Activated CD8-positive, alpha-beta memory T cell treated with anti-CD3 and anti-CD28 coated beads, Interleukin-2, amount 50 U/mL, for 24 hours (primary cell): ENCODE data around the gene FDXR.

Source experiments
- DNase-seq: peaks from one replicate; pipeline ENCODE4 v3.0.0-alpha.2; 2020; ENCODE audit errors: extremely low read depth

Gene FDXR

DNA sequence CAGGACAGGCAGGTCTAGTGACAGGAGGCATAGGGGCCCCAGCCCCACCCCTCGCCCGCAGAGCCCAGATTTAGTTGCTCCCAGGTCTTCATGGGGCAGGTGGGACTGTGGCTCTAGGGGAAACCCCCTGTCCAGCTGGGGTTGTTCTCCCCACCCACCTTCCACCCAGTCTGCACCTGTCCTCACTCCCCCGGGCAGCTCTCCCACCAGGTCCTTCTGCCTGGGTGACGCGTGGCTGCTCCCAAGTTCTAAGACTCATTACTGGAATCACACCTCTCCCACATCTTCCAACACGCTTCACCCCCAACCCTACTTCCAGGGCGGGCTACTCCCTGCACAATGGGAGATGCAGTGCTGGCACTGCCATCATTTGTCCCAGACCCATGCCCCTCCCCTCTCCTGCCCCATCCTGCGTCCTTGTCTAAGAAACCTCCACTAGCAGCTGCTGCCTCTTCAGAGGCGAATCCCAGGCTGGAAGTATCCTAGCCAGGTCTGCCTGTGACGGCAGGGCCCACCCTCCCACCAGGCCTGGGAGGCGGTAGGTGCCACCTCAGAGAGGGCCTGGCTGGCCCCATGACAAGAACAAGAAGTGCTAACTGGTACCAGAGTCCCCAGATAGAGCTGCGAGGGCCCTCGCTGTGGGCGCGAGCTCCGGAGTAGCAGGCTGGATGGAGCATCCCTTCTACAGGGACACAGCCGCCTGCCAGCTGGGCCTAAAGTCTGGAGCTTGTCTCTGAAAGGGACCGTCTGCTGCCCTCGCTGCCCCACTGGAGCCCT lies 35.9 kb downstream of the FDXR start:
- DNase-seq: no peak

DNA sequence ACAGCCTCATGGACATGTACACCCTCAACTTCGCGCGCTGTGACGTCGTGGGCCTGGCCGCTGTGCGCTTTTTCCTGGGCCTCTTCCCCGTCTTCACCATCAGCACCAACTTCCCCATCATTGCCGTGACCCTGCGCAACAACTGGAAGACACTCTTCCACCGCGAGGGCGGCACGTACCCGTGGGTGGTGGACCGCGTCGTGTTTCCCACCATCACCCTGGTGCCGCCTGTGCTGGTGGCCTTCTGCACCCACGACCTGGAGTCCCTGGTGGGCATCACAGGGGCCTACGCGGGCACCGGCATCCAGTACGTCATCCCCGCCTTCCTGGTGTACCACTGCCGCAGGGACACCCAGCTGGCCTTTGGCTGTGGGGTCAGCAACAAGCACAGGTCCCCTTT lies 36.6 kb downstream of the FDXR start:
- DNase-seq: no peak

DNA sequence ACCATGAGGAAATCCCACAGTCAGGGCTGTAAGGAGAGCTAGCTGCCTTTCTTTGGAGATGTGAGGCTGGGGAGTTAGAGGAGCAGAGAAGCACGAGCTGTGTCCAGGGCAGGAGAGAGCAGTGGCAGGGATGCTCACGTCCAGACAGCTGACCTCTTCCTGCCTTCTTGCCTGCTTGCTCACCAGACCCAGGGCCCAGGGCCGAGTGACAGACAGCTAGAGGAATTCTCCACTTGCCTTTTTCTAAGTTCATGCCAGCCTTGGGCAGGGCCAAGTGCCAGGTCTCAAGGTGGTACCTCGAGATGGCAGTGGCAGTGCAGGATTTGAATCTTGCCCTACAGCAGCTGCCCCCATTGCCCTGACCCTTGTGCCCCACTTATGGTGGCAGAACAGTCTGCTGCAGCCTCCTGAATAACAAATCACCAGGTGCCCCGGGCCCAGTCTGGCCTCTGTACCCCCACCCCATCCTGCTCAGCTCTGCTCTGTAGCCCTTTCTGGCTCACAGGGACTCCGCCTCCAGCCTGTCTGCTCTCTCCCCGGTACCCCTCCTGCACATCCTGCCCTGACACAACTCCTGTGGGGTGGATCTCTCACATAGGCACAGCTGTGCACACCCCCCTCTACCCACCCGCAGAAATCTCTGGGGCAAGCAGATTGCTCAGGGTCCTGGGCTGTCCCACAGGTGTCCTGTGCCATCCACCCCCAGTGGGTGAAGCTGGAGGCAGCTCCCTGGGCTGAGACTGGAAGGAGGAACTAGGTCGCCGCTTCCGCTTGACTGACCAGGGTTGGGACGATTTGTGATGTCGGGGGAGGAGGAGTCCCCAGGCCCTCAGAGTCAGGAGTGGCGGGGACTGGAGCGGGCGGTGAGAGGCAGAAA lies 39.1 kb downstream of the FDXR start:
- DNase-seq: no peak

DNA sequence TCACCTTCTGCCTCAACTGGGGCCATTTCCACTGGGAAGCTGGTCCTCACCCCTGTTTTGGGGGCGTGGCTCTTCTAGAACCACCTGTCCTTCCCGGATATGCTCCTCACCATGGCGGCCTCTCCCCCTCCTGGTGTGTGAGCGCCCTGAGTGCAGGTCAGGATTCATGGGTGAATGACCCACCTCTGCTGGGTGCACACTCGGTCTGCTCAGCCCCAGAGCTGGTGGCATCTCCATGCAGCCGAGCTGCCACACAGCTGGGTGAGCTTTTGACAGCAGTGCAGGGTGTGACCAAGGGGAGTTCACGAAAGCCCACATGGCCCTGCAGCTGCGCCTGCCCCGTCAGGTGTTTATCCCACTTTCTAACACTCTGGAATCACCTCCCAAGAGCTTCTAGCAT lies 40.4 kb downstream of the FDXR start:
- no peak for DNase-seq

DNA sequence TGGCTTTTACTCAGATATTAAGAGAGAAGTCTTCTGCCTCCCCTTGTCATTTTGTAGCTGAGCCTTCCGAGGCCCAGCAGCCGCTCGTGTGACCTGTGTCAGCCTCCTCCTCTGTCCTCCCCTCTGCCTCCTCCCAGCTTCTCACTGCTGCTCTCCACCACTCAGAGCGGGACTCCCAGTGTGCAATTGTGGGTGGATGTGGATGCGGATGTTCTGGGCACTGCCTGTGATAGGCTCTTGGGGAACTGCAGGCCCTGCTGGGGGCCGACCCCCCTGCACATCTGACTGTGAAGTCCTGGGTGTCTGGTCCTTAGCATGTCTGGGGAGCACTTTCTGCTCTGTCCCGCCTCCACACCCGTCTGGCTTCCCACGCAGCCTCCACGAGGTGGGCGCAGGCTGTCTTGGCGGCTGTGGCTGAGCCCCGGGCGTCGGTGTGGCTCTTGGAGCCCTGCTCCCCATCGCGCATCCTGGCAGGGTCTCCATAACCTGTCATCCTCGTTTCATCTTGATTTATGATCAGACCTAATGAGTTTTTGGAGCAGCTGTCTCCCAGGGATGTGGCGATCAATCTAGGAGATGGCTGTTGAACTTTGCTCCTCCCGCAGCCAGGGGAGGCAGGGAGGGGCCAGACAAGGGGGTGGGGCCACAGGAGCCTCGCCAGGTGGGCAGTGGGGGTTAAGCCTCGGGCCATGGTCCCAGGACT lies 41.2 kb downstream of the FDXR start:
- no peak for DNase-seq

DNA sequence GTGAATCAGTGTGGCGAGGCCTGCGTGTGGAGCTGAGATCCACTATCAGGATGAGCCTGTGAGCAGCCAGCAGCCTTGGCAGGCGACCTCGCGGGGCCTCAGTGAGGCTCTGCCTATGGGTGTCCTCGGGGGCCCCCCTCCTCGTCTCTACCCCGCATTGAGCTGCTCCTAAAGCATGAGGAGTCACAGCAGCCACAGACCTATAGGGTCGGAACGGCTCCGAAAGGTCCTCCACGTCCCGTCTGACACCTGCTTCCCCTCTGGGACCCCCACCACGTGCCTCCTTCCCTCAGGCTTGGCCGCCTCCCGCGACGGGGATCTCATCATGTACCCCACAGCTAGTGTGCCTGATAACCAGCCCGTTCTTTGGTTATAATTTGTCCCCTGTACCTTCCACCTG lies 41.9 kb downstream of the FDXR start:
- DNase-seq: no peak

DNA sequence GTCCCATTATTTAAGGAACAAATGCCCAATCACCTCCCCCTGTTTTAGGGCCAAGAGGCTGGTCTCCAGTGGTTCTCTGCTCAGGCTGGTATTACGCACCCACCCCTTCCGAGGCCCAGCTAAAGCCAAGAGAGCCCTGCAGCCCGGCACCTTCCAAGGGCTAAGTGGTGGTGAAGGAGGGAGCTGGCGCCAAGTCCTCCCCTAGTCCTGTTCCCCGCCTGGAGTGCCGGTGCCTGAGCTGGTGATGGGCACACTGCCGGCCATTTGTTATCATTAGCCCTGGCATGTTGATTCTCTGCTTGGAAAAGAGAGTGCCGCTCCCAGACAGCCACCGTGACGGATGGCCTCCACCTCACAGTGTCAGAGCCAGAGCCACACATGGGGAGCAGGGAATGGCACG lies 45.0 kb downstream of the FDXR start:
- no peak for DNase-seq

DNA sequence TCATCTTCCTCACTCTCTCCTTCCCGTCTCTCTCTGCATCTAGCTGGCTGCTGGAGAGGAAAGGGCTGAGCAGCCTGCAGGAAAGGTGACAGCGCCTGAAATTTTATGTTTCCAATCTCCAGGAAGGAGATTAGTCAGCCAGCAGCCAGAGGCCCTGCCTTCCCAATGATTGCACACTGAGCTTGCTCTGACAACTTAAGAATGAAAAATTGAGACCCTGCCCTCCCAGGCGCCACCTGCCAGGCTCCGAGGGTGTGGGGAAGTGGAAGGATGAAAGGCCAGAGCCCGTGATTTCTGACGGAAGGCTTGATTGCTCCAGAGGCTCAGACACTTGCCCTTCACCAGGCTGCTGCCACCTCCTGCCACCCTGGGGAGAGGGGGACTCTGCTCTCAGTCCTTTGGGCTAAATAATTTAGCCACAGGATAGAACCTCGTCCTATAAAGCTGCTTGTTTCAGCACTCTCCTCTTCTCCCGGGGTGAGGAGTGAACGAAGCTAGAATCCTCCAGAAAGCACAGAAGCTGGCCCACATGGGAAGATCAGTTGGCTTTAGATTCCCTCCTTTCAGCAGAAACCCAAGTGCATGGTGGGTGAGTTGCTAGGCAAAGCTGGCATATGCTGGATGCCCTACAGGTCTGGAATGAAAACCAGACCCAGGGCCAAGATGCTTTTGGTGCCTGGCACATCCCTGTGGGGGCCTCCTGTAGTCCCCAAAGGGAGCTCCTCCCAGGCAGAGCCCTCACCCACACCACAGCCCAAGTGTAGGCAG lies 46.7 kb downstream of the FDXR start:
- no peak for DNase-seq

DNA sequence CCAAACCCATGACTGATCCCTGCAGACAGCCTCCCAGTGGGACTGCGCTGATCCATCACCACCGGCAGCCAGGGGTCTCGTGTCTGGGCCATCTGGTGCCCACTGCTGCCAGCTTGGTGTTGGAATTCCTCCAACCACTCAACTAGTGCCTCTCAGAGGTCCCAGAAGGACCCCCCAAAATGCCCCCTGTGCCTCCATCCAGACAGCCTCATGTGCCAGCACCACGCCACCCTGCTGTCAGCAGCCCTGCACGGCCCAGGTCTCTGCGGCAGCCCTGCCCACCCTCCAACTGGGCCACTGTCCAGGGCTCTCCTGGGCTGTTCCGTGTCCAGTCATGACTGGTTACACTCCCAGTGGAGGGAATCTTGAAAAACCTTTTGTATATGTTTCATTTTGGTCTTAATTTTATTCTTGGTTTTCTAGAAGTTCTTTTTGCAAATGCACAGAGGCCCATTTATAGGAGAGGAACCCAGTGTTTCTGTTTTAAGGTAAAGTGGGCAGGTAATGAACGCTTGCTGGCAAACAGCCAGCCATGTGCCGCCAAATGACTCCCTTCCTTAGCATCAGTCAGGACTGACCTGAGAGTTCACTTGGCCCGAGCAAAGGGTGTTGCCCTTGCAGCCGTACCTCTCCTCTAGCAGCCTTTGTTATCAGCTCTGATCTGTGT lies 47.7 kb downstream of the FDXR start:
- no peak for DNase-seq

DNA sequence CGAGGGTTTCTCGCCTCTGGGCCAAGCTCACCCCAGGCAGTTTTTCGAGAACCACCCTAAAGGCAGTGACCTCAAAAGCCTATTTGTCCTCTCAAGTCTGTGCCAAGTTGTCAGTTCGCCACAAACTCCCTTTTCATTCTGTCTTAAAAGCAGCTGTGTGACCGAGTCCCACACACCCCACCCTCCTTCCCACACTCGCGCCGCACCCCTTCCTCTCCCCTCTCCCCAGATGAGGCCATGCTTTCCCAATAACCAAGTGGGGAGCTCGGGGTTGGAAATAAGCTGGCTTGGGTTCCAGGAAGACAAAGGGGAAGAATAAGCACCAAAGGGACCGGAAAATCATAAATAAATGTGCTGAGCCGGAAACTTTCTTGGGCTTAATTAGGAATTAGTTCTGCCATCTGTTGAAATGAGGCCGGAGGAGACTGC lies 49.8 kb downstream of the FDXR start:
- DNase-seq: no peak

DNA sequence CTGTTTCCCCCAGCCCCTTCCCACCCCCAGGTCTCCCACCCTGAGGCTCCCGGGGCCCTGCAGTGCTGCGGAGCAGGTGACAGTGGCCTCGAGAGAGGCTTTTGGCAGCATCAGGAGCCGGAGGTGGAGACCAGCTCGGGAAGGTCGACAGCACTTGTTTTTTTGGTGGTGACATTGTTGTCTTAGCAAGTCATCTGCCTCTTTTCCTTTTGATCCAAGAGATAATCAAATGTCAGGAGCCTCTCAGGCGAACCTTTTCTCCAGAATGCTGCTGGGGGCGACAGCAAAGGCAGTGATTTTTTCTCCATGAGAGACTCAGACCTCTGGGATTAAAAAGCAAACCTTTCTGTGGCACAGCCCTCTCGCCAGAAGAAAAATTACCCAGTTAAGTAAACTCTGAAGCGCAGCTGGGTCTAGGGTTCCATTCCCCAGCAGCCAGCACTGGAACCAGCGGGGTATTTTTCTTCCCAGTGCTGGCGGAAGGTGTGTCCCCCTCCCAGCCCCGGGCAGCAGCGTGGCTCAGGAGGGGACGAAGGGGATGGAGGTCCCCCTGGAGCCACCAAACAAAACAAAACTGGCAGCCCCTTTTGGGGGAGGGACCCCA lies 50.4 kb downstream of the FDXR start:
- no peak for DNase-seq

DNA sequence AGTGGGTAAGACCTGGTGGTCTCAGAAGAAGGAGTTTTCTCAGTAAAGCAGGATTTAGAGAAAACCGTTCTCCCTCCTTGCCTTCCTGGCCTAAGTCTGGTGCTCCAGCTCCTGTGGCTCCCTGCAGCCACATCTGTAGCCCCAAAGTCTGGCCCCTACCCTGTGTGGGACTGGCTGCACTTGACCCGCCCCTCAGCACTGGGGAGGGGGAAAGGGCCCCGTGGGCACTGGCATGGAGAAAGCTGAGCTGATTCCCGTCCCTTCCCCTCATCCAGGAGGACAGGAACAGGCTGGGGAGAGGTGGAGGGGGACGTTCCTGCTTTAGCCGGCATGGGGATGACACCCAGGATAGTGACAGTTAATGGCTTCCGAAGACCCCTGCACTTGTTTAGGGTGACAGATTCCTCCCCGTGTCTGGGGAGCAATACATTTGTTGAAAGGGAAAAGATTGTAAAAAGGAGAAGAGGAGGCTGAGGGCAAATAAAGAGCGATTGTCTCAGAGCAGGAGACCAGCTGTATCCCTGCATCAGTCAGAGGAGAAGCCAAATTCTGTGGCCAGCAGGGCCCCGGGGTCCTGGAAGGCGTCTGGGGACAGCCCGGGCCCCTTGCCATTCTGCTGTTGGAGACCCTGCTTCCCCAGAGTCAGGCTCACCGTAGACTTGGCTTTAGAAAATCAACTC lies 51.0 kb downstream of the FDXR start:
- no peak for DNase-seq

DNA sequence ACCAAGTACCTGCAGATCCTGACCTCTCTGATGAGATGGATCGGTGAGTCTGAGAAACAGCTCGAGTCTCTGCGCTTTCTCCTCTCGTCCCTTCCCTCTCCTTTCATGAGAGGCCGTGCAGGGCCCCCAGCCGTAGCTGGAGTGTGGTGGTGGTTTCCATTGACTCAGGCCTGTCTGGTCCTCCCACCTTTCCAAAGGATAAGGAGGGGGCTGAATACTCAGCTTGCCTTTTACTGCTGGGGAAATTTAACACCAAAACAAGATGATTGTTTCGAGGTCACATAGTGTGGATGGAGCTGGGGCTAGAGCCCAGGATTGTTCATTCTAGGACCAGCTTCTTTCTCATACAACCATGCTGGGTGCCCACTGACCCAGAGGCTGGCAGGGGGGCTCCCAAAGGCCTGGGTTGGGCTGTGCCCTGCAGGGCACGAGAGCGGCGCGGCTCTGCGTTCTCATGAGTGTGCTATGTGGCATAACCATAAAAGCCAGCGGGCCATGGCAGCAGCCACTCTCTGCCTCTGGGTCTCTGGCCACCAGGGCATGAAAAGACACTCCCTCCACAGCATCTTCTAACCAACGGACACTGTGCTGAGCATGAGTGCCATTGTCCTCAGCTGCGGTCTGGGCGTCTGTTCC lies 52.9 kb downstream of the FDXR start:
- DNase-seq: no peak

DNA sequence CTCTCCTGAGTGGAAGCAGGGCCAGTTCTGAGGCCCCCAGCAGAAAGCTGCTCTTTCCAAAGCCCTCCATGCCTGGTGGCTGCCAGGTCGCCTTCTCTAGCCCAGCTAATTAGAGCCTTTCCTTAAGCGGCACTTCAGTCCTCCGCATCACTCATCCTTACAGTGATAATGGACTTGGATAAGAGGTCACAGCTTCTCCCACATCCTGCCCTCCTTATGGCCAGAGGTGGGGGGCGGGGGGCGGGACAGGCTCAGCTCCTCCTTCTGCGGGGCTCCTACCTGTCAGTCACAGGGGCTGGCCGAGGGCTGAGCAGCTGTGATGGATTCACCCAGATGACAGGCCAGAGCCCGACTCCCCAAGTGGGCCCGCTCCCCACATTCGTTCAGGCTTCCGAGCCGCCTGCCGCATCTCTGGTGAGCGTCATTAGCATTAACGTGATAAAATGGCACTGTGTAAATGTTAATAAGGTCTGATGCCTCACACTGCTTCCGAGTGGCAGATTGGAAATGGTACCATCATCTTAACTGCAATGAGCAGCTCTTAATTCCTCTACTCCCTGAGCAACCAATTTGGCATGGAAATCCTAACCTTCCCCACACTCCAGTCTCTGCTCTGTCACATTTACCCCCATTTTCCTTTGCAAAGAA lies 54.4 kb downstream of the FDXR start:
- no peak for DNase-seq

DNA sequence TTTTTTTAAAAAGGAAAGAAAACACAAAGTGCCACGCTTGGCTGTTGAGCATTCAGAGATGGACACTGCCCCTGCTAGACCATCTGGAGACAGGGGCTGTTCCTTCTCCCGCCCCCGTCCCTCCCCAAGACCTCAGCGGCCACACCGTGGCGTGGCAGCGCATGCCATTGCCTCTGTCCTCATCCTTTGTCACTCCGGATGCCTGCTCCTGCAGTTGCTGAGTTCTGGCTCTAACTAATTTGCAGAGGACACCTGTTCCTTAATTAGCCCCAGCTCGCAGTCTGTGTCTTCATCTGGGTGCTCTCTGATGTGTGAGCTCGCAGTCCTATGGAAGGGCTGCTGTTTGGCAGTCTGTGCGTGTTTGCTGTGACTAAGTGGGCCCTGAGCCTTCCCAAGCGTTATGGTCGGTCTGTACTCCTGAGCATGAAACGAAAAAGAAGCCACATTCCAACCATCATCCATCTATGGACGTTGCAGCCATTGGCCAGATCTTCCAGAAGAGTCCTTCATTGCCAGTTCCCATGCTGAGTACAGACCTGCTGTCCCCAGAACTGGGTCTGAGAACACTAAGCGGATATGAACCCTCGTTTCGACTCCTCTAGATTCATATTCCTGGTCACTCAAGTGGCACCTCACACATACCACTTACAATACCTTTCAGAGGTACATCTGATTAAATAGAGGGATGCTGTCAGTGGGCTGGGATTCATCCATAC lies 55.7 kb downstream of the FDXR start:
- DNase-seq: no peak

DNA sequence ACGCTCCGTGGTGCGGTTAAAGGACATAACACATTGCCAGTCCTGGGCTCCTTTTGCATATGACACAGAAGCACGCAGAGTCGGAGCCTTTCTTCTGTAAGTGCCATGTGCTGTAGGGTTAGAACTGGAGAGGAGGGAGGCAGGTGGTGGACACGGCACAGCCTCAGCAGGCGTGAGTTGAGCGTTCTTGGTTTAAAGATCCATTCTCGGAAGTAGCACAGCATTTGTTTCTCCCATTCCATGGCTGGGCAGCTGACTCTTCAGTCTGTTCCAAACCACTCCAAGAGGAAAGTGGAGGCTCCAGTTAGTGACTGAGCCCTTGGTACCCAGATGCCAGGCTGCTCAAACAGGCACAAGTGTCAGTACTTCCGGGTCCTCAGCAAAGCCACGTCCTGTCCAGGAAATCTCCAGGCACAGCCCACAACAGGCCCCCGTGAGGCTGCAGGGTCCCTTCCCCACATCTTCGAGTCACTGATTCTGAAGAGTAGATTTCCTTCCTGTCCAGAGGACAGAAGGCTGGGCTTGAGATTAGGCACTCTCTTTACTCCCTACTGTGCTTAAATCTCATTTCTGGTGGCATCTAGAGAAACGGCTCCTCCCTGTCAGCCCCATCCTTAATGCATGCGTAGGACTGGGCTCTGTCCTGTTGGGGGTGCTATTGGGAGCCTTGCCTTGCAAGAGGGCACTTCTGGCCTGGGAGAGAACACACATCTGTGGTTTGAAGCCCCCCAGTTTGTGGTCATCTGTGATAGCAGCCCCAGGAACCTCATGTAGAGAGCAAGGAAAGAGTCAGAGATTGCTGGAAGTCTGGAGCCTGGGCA lies 57.0 kb downstream of the FDXR start:
- DNase-seq: no peak

DNA sequence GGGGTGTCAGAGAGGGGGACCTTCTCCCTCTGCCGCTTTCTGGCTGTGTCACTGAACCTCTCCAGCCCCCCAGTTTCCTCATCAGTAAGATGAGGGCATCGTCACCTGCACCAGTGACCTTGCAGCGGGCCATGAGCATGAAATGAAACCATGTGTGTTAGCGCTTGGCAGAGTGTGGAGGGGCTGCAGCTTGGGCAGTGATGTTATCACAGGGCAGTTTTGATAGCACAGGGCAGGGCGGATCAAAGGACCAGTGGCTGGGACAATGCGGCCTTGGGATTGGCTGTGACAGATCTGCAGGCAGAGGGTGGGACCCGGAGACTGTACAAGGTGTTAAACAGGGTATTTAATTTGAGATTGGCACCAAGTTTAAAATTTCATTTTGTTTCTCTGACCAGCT lies 57.7 kb downstream of the FDXR start:
- no peak for DNase-seq

DNA sequence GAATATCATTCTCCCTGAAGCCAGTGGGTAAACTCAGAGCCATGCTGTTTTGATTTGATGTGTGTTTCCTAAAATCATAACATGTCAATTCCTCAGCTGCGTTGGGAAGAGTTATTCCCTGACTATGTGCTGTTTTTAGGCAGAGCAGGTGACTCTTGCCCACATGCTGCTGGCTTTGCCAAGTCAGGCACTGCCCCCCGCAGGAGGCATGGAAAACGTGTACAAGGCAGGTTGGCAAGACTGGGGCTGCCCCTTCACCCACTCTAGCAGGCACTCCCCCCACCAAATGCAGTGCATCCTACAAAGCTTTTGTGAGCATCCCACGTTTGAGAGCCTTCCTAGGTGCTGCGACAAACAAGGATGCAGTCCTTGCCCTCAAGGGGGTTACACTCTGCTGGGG lies 58.3 kb downstream of the FDXR start:
- no peak for DNase-seq
